Suprapubic skin (tissue), 4 donors: ENCODE measurements around the gene CHST11. TPM values are rescaled to one million over a fixed set of nuclear protein-coding genes. Genes with fewer than 3 reads are reported as not detected.
"Not testable (repeated sequence)": the region's sequence is repeated elsewhere in the genome, so short reads cannot be mapped to it uniquely, and the experiment has no call there.

ENCODE experiments used
- DNase-seq, 2 donors: peaks; one replicate each; pipeline ENCODE4 v3.0.0-alpha.2; 2019; ENCODE audit warnings: low spot score in 2 of 2
- H3K27ac ChIP-seq: fragments of 200-600 bp; sonication (generic); one replicate; pipeline ENCODE4 v1.5.1; 2019
- H3K27me3 ChIP-seq: fragments of 200-600 bp; sonication (generic); one replicate; pipeline ENCODE4 v1.5.1; 2019
- H3K36me3 ChIP-seq: fragments of 200-600 bp; sonication (generic); one replicate; pipeline ENCODE4 v1.5.1; 2019
- H3K4me1 ChIP-seq: fragments of 200-600 bp; sonication (generic); one replicate; pipeline ENCODE4 v1.5.1; 2019
- H3K4me3 ChIP-seq: fragments of 200-600 bp; sonication (generic); one replicate; pipeline ENCODE4 v1.5.1; 2019; ENCODE audit warnings: mild to moderate bottlenecking
- H3K9me3 ChIP-seq: fragments of 200-600 bp; sonication (generic); one replicate; pipeline ENCODE4 v1.5.1; 2019
- EP300 ChIP-seq: sonication (generic); formaldehyde crosslinking; IDR thresholded peaks from one replicate; pipeline ENCODE4 v1.6.1; 2017; ENCODE audit warnings: antibody characterized with exemption
- POLR2A ChIP-seq, 2 donors: fragments of 450-650 bp; IDR thresholded peaks; one replicate each; pipeline ENCODE4 v1.6.1; 2017; ENCODE audit warnings: antibody characterized with exemption in 2 of 2, mild to moderate bottlenecking in 2 of 2, moderate library complexity in 2 of 2
- POLR2AphosphoS5 ChIP-seq, 3 donors: sonication (generic); formaldehyde crosslinking; IDR thresholded peaks; one replicate each; pipeline ENCODE4 v1.6.1; 2017; ENCODE audit warnings: antibody characterized with exemption in 3 of 3
- WGBS: methylation state at CpG from one replicate; pipeline ENCODE4 v1.1.5; 2018; 5-methylcytosine and 5-hydroxymethylcytosine counted together
- total RNA-seq, 4 donors: library from RNA; depleted of rRNA; stranded (reverse); fragments of >200 nt; gene quantifications; one replicate each; pipeline ENCODE4 v1.1.0, GENCODE V29; 2016
- TF ChIP-seq, protein P1 (sequence below), 2 donors: fragments of 200-600 bp in 1 of 2; fragments of 450-650 bp in 1 of 2; sonication (generic) in 1 of 2; IDR thresholded peaks; one replicate each; pipeline ENCODE4 v1.5.1; 2016 to 2019; ENCODE audit warnings: antibody characterized with exemption in 2 of 2, mild to moderate bottlenecking in 1 of 2, moderate library complexity in 1 of 2

CHST11 gene
- total RNA-seq, 4 donors from 2014 or later: 1.8 to 5.8 (median 3.8) TPM

- H3K27ac ChIP-seq: no peak overlapping the region
- TF ChIP-seq EP300: no peak
- no peak for TF ChIP-seq POLR2AphosphoS5 (IDR thresholded peaks at IDR 0.05)
- H3K36me3 ChIP-seq: no peaks in the 10 kb centered on the region
- peaks cover 34% of the 10 kb centered on the region for H3K4me1 ChIP-seq
- H3K27me3 ChIP-seq: no peaks in the 10 kb centered on the region
- H3K4me3 ChIP-seq: no peak overlapping the region
- WGBS: 72% methylated on average over 4 of the region's 4 CpGs
- H3K9me3 ChIP-seq: no peaks in the 10 kb centered on the region
- DNase-seq: no peak
Observed at GRCh38 chr12:104608998-104609397, 152.2 kb downstream of the CHST11 start.

GRCh38 chr12:104609445-104609844, 152.7 kb downstream of the CHST11 start:
- H3K4me3 ChIP-seq: no peak overlapping the region
- peaks cover 29% of the 10 kb centered on the region for H3K4me1 ChIP-seq
- no peaks in the 10 kb centered on the region for H3K9me3 ChIP-seq
- no peak overlapping the region for H3K27ac ChIP-seq
- H3K36me3 ChIP-seq: no peaks in the 10 kb centered on the region
- TF ChIP-seq POLR2AphosphoS5 (IDR thresholded peaks at IDR 0.05) (no peak), EP300 (no peak), POLR2A (IDR thresholded peaks at IDR 0.05) (no peak)
- TF ChIP-seq, protein P1, sequence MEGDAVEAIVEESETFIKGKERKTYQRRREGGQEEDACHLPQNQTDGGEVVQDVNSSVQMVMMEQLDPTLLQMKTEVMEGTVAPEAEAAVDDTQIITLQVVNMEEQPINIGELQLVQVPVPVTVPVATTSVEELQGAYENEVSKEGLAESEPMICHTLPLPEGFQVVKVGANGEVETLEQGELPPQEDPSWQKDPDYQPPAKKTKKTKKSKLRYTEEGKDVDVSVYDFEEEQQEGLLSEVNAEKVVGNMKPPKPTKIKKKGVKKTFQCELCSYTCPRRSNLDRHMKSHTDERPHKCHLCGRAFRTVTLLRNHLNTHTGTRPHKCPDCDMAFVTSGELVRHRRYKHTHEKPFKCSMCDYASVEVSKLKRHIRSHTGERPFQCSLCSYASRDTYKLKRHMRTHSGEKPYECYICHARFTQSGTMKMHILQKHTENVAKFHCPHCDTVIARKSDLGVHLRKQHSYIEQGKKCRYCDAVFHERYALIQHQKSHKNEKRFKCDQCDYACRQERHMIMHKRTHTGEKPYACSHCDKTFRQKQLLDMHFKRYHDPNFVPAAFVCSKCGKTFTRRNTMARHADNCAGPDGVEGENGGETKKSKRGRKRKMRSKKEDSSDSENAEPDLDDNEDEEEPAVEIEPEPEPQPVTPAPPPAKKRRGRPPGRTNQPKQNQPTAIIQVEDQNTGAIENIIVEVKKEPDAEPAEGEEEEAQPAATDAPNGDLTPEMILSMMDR (IDR thresholded peaks at IDR 0.05): no peak
- no peak for DNase-seq
- no peaks in the 10 kb centered on the region for H3K27me3 ChIP-seq

DNA sequence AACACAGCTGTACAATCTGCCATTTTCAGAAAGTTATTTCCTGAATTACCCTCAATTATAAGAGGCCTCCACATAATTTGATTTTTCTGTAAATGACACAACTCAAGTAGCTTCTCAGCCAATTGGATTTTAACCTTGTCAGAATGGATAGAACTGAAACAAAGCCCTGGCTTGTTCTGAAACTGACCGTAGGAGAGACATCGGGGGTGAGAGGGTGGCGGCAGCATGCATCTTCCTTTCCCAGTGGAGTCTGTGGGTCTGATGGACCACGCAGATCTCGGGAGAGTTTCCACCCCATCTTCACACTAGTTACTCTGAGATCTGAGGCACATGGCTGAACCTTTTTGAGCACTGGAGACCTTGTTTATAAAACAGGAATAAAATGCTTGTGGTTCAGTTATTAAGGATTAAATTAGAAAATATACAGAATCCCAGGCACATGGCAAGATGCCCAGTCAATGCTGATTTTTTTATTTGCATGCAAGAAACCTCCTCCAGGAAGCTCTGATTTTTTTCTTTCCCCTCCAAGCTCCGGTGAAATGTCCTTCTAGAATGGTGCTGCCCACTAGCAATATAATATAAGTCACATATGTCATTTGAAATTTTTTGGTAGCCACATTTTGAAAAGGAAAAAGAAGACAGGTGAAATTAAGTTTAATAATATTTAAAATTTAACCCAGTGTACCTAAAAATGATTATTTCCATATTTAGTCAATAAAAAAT, 153.9 kb downstream of the CHST11 start:
- Histone ChIP-seq H3K27ac (no peak overlapping the region), H3K4me3 (no peak overlapping the region), H3K4me1 (peaks cover 17% of the 10 kb centered on the region), H3K36me3 (no peaks in the 10 kb centered on the region), H3K27me3 (no peaks in the 10 kb centered on the region), H3K9me3 (no peaks in the 10 kb centered on the region)
- no peak for DNase-seq
- TF ChIP-seq, protein P1 (IDR thresholded peaks at IDR 0.05): no peak
- TF ChIP-seq POLR2AphosphoS5 (IDR thresholded peaks at IDR 0.05) (no peak), EP300 (no peak), POLR2A (IDR thresholded peaks at IDR 0.05) (no peak)
- 95% methylated on average over 6 of the region's 6 CpGs for WGBS

- Histone ChIP-seq H3K4me3 (no peak overlapping the region), H3K4me1 (peaks cover 10% of the 10 kb centered on the region), H3K36me3 (no peaks in the 10 kb centered on the region), H3K27me3 (no peaks in the 10 kb centered on the region), H3K27ac (no peak overlapping the region), H3K9me3 (no peaks in the 10 kb centered on the region)
- no peak for DNase-seq
- TF ChIP-seq POLR2AphosphoS5 (IDR thresholded peaks at IDR 0.05) (no peak), EP300 (no peak), POLR2A (IDR thresholded peaks at IDR 0.05) (no peak)
- TF ChIP-seq, protein P1 (IDR thresholded peaks at IDR 0.05): no peak
- 97% methylated on average over 12 of the region's 12 CpGs for WGBS
Observed at GRCh38 chr12:104611671-104612070, 154.9 kb downstream of the CHST11 start.

DNA sequence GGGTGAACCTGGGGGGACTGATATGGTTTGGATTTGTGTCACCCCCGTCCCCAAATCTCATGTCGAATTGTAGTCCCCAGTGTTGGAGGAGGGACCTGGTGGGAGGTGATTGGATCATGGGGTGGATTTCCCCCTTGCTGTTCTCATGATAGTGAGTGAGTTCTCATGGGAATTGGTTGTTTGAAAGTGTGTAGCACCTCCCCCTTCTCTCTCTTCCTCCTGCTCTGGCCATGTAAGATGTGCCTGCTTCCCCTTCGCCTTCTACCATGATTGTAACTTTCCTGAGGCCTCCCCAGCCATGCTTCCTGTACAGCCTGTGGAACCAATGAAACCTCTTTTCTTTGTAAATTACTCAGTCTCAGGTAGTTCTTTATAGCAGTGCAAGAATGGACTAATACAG, 156.6 kb downstream of the CHST11 start:
- not testable (repeated sequence) for H3K4me3 ChIP-seq, H3K27me3 ChIP-seq, DNase-seq, H3K4me1 ChIP-seq, H3K27ac ChIP-seq, H3K9me3 ChIP-seq, H3K36me3 ChIP-seq
- 93% methylated on average over 3 of the region's 3 CpGs for WGBS

DNA sequence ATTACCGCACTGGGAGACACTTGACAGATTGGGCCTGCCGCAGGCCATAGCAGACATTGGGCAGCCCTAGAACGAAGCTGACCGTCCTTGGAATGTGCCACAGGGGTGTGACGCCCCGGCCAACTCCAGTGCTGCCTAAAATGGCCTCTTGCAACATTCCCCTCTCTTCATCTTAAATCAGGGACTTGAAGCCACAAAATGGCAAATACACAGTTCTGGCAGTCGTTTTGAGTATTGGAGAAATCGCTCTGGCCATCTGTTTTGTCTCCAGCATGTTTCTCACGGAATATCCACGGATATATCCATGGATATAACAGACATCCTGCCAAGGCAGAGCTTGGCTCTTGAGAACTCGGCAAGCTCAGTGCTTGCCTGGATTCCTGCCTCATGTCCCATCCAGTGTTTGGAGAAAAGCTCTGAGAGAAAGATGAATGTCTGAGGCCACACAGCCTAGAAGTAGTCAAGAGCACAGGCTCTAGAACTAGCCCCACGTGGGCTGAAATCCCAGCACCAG, 158.4 kb downstream of the CHST11 start:
- H3K4me1 ChIP-seq: no peaks in the 10 kb centered on the region
- H3K4me3 ChIP-seq: no peak overlapping the region
- peak in 1 of 2 donors; percentile 75 for DNase-seq
- H3K36me3 ChIP-seq: no peaks in the 10 kb centered on the region
- H3K9me3 ChIP-seq: no peaks in the 10 kb centered on the region
- WGBS: 61% methylated on average over 12 of the region's 12 CpGs
- H3K27ac ChIP-seq: peak overlapping the region; percentile 3
- H3K27me3 ChIP-seq: no peaks in the 10 kb centered on the region
- peak in 2 of 3 donors; percentile 26 to 50 for TF ChIP-seq POLR2AphosphoS5 (IDR thresholded peaks at IDR 0.05)
- TF ChIP-seq, protein P1 (IDR thresholded peaks at IDR 0.05): no peak
- no peak for TF ChIP-seq EP300
